Loucy (cell line): ENCODE data around the gene ABCA8.

Experiments
- H2AFZ ChIP-seq: fragments of 200-600 bp; sonication (generic); 2 replicates; pipeline ENCODE4 v1.6.0; 2016; ENCODE audit warnings: antibody characterized with exemption, mild to moderate bottlenecking, low read length, moderate library complexity
- H3F3A ChIP-seq: fragments of 200-600 bp; 2 replicates; pipeline ENCODE4 v1.6.0; 2016; ENCODE audit warnings: antibody characterized with exemption, low read depth, mild to moderate bottlenecking
- H3K27me3 ChIP-seq: fragments of 200-600 bp; sonication (generic); 2 replicates; pipeline ENCODE4 v1.6.1; 2014; ENCODE audit warnings: low read length, mild to moderate bottlenecking; ENCODE audit not compliant: insufficient read depth, poor library complexity, severe bottlenecking
- H3K36me3 ChIP-seq: fragments of 200-600 bp; sonication (generic); 2 replicates; pipeline ENCODE4 v1.6.1; 2016; ENCODE audit warnings: low read length; ENCODE audit not compliant: insufficient read depth
- H3K4me1 ChIP-seq: fragments of 200-600 bp; sonication (generic); 2 replicates; pipeline ENCODE4 v1.5.1; 2014; ENCODE audit warnings: low read length, mild to moderate bottlenecking; ENCODE audit not compliant: insufficient read depth, poor library complexity, severe bottlenecking
- H3K4me2 ChIP-seq: fragments of 200-600 bp; sonication (generic); 2 replicates; pipeline ENCODE4 v1.6.0; 2014; ENCODE audit warnings: antibody characterized with exemption, low read length, low read depth, mild to moderate bottlenecking; ENCODE audit not compliant: poor library complexity, severe bottlenecking
- H3K4me3 ChIP-seq: fragments of 200-600 bp; sonication (generic); 2 replicates; pipeline ENCODE4 v1.5.1; 2014; ENCODE audit warnings: low read length, mild to moderate bottlenecking, mixed read lengths; ENCODE audit not compliant: poor library complexity, severe bottlenecking
- H3K79me2 ChIP-seq: fragments of 200-600 bp; sonication (generic); 2 replicates; pipeline ENCODE4 v1.6.1; 2014; ENCODE audit warnings: low read length; ENCODE audit not compliant: insufficient read depth
- H3K9ac ChIP-seq: fragments of 200-600 bp; sonication (generic); 2 replicates; pipeline ENCODE4 v1.6.0; 2014; ENCODE audit warnings: mild to moderate bottlenecking, low read depth, low read length, moderate library complexity; ENCODE audit not compliant: poor library complexity, severe bottlenecking
- H3K9me2 ChIP-seq: fragments of 200-600 bp; sonication (generic); replicated peaks from 2 replicates; pipeline ENCODE4 v1.6.1; 2016; ENCODE audit warnings: low read depth, low read length, mixed read lengths
- H3K9me3 ChIP-seq: fragments of 200-600 bp; sonication (generic); 2 replicates; pipeline ENCODE4 v1.6.1; 2014; ENCODE audit warnings: mild to moderate bottlenecking, antibody characterized with exemption, low read length, low read depth; ENCODE audit not compliant: insufficient read depth
- H4K20me1 ChIP-seq: fragments of 200-600 bp; sonication (generic); 2 replicates; pipeline ENCODE4 v1.6.0; 2014; ENCODE audit warnings: antibody characterized with exemption, low read length, mild to moderate bottlenecking; ENCODE audit not compliant: insufficient read depth, poor library complexity, severe bottlenecking
- CTCF ChIP-seq: fragments of 200-600 bp; sonication (generic); conservative IDR thresholded peaks from 2 replicates; pipeline ENCODE4 v1.5.1; 2014; ENCODE audit warnings: mild to moderate bottlenecking, antibody characterized with exemption, low read length
- EZH2phosphoT487 ChIP-seq: fragments of 200-600 bp; IDR thresholded peaks from 2 replicates; pipeline ENCODE4 v1.6.1; 2018; ENCODE audit warnings: antibody characterized with exemption, mild to moderate bottlenecking, moderate library complexity, borderline replicate concordance

ABCA8 gene

GRCh38 chr17:68927516-68927915 is 27.7 kb downstream of the ABCA8 start:
- Histone ChIP-seq H3K4me2 (no peak overlapping the region), H3K79me2 (no peaks in the 10 kb centered on the region), H3K9ac (no peak overlapping the region), H3K4me1 (no peaks in the 10 kb centered on the region), H3K9me3 (no peaks in the 10 kb centered on the region), H3K4me3 (no peak overlapping the region), H3F3A (no peaks in the 10 kb centered on the region), H4K20me1 (no peaks in the 10 kb centered on the region), H2AFZ (no peak overlapping the region), H3K27me3 (no peaks in the 10 kb centered on the region), H3K36me3 (no peaks in the 10 kb centered on the region), H3K9me2 (no peaks in the 10 kb centered on the region)
- TF ChIP-seq CTCF: no peak
- no peak for TF ChIP-seq EZH2phosphoT487

GRCh38 chr17:68924793-68925720 is 30.1 kb downstream of the ABCA8 start:
- Histone ChIP-seq H3K27me3 (no peaks in the 10 kb centered on the region), H3K79me2 (no peaks in the 10 kb centered on the region), H2AFZ (no peak overlapping the region), H3K9me3 (no peaks in the 10 kb centered on the region), H3K4me1 (no peaks in the 10 kb centered on the region), H3K4me3 (no peak overlapping the region), H3F3A (no peaks in the 10 kb centered on the region), H4K20me1 (no peaks in the 10 kb centered on the region), H3K4me2 (no peak overlapping the region), H3K9ac (no peak overlapping the region), H3K9me2 (no peaks in the 10 kb centered on the region), H3K36me3 (no peaks in the 10 kb centered on the region)
- TF ChIP-seq CTCF (no peak), EZH2phosphoT487 (no peak)

GRCh38 chr17:68910789-68911431 is 44.3 kb downstream of the ABCA8 start:
- Histone ChIP-seq H4K20me1 (no peaks in the 10 kb centered on the region), H2AFZ (no peak overlapping the region), H3K79me2 (no peaks in the 10 kb centered on the region), H3F3A (no peaks in the 10 kb centered on the region), H3K27me3 (no peaks in the 10 kb centered on the region), H3K9me2 (no peaks in the 10 kb centered on the region), H3K36me3 (no peaks in the 10 kb centered on the region), H3K4me1 (no peaks in the 10 kb centered on the region), H3K4me2 (no peak overlapping the region), H3K9ac (no peak overlapping the region), H3K4me3 (no peak overlapping the region), H3K9me3 (no peaks in the 10 kb centered on the region)
- TF ChIP-seq CTCF (no peak), EZH2phosphoT487 (no peak)
